GM18868 (cell line): ENCODE data around the gene HTATSF1.
A peak's percentile ranks its signal among the peaks of the same experiment; 100 is the strongest.

Source experiments
- ATAC-seq: cut with Tn5 transposase; IDR thresholded peaks from one replicate; pipeline ENCODE4 v1.9.1; 2021; ENCODE audit warnings: mild to moderate bottlenecking, moderate library complexity; ENCODE audit not compliant: unreplicated experiment

The HTATSF1 gene

GRCh38 chrX:136496186-136496763 is 1.1 kb upstream of the HTATSF1 start:
- ATAC-seq = no peak

- ATAC-seq = peak; percentile 80
Measured at GRCh38 chrX:136496764-136497555, 432 bp upstream of the HTATSF1 start.

GRCh38 chrX:136519069-136519468 is 21.7 kb downstream of the HTATSF1 start:
- no peak for ATAC-seq

DNA sequence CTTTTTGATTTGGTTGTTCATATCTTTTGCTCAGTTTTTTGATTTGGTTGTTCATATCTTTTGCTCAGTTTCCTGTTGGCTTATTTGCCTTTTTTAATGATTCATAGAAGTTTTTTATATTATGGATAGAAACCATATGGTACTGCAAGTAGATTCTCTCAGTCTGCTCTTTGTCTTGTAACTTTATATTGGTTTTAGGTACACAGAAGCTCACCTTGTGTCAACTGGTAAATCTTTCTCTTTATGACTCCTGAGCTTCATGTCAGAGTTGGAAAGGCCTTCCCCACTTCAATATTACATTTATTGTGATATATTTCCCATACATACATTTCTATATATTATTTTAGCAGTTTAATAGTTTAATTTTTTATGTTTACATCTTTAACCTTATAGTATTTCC is 26.4 kb downstream of the HTATSF1 start:
- no peak for ATAC-seq

DNA sequence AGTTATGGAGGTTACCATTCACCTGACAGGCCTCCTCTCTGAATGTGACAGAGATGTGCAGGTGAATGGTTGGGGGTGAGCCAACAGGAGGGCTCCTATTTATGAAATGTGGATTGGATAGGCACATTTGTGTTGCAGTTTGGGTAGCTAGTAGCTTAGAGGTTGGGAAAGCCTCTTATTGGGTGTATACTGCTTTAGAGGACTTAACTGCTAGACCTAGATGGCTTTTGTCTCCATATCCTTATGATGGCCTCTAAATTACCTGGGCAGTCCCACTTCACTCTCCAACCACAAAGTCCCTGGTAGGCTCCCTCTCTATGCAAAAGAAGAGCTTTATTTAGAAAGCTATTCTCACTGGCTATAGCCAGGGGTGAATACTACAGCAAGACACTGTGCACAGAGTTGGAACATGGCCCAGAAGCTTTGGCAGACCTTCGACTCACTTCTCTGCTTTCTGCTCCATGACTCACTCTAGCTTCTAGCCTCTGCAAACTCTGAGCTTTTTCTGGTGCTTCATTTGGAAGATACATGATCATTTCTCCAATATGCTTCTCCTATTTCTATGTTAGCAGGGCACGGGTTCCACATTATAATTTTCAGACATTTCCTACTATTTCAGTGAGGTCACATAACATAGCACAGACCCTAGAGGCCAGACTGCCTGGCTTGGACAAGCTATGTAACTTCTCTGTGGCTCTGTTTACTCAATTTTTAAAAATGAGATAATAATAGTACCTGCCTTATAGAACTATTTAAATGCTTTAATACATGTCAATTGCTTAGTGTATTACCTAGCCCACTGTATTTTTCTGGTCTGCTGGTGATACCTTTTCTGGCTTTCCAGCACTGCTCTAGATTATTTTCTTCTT is 28.6 kb downstream of the HTATSF1 start:
- ATAC-seq = no peak

- no peak for ATAC-seq
Measured at GRCh38 chrX:136528645-136529315, 31.4 kb downstream of the HTATSF1 start.

- no peak for ATAC-seq
Measured at GRCh38 chrX:136529795-136530194, 32.4 kb downstream of the HTATSF1 start.

GRCh38 chrX:136531951-136532350 is 34.6 kb downstream of the HTATSF1 start, which contains the start of gene VGLL1:
Gene VGLL1, plus strand, starts transcription at chrX:136532215. Its CDS starts 3,806 bp downstream, at chrX:136536021.
- no peak for ATAC-seq

- ATAC-seq = no peak
Measured at GRCh38 chrX:136534131-136534530, 36.7 kb downstream of the HTATSF1 start.

- no peak for ATAC-seq
Measured at GRCh38 chrX:136538811-136539210, 41.4 kb downstream of the HTATSF1 start.

- ATAC-seq = no peak
Measured at GRCh38 chrX:136540226-136540625, 42.8 kb downstream of the HTATSF1 start.

DNA sequence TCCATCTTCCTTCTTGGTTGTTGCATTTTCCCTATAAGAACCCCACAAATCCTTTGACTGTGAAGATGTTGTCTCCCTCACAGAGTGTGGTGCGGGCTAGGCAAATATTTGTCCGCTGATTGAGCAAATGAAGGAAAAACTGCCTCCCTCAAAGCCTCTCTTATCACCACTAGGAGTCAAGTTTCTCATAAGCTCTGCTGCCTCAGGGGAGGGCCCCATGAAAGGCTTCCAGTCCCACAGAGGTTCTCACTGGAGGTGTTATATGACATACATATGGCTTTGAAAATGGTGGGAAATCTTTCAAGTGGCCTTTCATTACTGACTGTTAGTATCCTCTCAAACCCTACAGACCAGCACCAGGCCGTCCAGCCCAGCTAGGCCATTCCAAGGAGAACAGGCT is 43.9 kb downstream of the HTATSF1 start:
- ATAC-seq = no peak

- ATAC-seq = no peak
Measured at GRCh38 chrX:136542281-136542680, 44.9 kb downstream of the HTATSF1 start.

DNA sequence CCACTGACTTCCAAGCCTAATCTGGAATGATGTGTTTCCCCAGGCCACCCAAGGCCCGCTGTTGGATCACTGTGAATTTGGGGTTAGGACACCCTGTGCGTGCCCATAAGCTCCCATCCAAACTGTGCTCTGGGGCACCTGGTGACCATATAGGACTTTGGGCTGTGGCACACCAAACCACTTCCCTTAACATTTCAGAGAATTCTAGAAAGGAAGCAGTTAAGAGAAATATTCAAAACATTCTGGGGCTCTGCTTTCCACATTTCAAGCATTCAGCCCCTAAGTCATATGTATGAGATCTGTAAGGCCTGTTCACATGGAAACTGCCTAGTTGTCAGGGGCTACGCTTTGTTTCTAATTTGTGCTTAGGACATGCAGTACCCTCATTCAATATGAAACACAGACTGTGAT is 49.0 kb downstream of the HTATSF1 start:
- no peak for ATAC-seq

- ATAC-seq = no peak
Measured at GRCh38 chrX:136549226-136549625, 51.8 kb downstream of the HTATSF1 start.

GRCh38 chrX:136551410-136551809 is 54.0 kb downstream of the HTATSF1 start:
- no peak for ATAC-seq

DNA sequence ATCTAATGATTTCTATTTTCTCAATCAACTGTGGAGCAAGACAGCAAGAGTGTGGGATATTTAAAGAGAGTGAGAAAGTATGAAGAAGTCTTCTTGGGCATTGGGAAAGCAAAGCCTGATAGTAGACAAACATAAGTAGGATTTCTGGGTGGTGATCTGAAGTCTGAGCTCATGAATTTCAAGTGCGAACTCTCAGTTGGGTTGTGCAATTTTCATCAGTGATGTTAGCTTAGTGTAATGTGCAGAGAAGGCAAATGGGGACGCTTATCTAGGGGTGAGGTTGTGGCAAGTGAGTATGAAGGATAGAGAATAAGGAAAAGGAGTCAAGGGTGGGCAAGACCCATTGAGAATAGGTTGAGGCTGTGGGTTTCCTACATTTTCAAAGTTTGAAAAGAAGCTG is 58.3 kb downstream of the HTATSF1 start:
- no peak for ATAC-seq
